Upper lobe of left lung (tissue), 4 donors: Measurements from ENCODE around the gene RND2.

ENCODE experiments used
- POLR2AphosphoS5 ChIP-seq, 2 donors: sonication (generic); formaldehyde crosslinking; IDR thresholded peaks; one replicate each; pipeline ENCODE4 v1.5.1; 2017; ENCODE audit warnings: antibody characterized with exemption in 2 of 2
- TF ChIP-seq, protein P1 (sequence below), 6 experiments: fragments of 450-650 bp in 4 of 6; fragments of 200-600 bp in 2 of 6; sonication (generic) in 2 of 6; IDR thresholded peaks; one replicate each; pipeline ENCODE4 v1.5.1; 2016 to 2019; ENCODE audit warnings: antibody characterized with exemption in 6 of 6

DNA sequence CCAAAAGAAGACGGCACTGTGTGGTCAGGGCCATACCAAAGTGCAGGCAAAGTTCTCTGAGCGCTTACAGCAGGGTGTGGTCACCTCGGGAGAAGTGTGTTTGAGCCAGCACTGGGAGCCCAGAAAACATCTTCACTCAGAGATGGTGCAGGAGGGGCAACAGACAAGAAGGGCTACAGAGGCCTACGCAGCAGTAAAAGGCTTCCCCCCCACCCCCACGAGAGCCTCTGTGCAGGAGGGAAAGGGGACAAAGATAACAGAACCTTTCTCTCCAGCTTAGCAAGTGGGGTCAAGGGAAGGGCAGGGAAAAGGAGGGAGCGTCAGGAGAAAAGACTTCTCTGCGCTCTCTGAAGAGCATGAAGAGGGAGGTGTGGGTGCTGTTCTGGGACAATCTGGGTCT, 5.6 kb upstream of the RND2 start:
- no peak for TF ChIP-seq POLR2AphosphoS5 (IDR thresholded peaks at IDR 0.05)
- TF ChIP-seq, protein P1, sequence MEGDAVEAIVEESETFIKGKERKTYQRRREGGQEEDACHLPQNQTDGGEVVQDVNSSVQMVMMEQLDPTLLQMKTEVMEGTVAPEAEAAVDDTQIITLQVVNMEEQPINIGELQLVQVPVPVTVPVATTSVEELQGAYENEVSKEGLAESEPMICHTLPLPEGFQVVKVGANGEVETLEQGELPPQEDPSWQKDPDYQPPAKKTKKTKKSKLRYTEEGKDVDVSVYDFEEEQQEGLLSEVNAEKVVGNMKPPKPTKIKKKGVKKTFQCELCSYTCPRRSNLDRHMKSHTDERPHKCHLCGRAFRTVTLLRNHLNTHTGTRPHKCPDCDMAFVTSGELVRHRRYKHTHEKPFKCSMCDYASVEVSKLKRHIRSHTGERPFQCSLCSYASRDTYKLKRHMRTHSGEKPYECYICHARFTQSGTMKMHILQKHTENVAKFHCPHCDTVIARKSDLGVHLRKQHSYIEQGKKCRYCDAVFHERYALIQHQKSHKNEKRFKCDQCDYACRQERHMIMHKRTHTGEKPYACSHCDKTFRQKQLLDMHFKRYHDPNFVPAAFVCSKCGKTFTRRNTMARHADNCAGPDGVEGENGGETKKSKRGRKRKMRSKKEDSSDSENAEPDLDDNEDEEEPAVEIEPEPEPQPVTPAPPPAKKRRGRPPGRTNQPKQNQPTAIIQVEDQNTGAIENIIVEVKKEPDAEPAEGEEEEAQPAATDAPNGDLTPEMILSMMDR (IDR thresholded peaks at IDR 0.05) = no peak
